Activated CD8-positive, alpha-beta T cell treated with anti-CD3 and anti-CD28 coated beads for 36 hours (primary cell): Measurements from ENCODE around the gene IKZF3. TPM values are rescaled to one million over a fixed set of nuclear protein-coding genes. Genes with fewer than 3 reads are reported as not detected.
"Not testable (repeated sequence)": the region's sequence is repeated elsewhere in the genome, so short reads cannot be mapped to it uniquely, and the experiment has no call there.

Source experiments
- ATAC-seq: fragments of 200-7000 bp; cut with Tn5 transposase; one replicate; pipeline ENCODE4 v1.10.0; 2021; ENCODE audit warnings: mild to moderate bottlenecking, moderate library complexity
- CTCF ChIA-PET: fragments of 350-600 bp; sonication (Branson Sonifier 250); formaldehyde crosslinking; loops from one replicate; lab custom pipeline; 2021; ENCODE audit warnings: antibody characterized with exemption; lab: Charles Lee
- POLR2A ChIA-PET: fragments of 350-600 bp; sonication (Branson Sonifier 250); formaldehyde crosslinking; loops from one replicate; lab custom pipeline; 2021; ENCODE audit warnings: antibody characterized with exemption; lab: Charles Lee
- DNase-seq: peaks from one replicate; pipeline ENCODE4 v3.0.0-alpha.2; 2020
- H3K27ac Mint-ChIP-seq: one replicate; pipeline ENCODE4 v1.8.0; 2021; ENCODE audit warnings: mild to moderate bottlenecking, mixed read lengths
- H3K27me3 Mint-ChIP-seq: one replicate; pipeline ENCODE4 v1.8.0; 2021; ENCODE audit warnings: mixed read lengths
- H3K36me3 Mint-ChIP-seq: one replicate; pipeline ENCODE4 v1.8.0; 2021; ENCODE audit warnings: low read depth, mixed read lengths
- H3K4me1 Mint-ChIP-seq: one replicate; pipeline ENCODE4 v1.8.0; 2021; ENCODE audit warnings: low read depth, mixed read lengths
- H3K4me3 Mint-ChIP-seq: one replicate; pipeline ENCODE4 v1.8.0; 2021; ENCODE audit warnings: mild to moderate bottlenecking, moderate library complexity, mixed read lengths
- H3K9me3 Mint-ChIP-seq: one replicate; pipeline ENCODE4 v1.8.0; 2021; ENCODE audit warnings: mixed read lengths
- intact Hi-C: fragments of 100-400 bp; cut with micrococcal nuclease; formaldehyde crosslinking; loops from one replicate; pipeline ENCODE4 v1.10.0; 2022
- total RNA-seq, 2 experiments: library from RNA; stranded (reverse); gene quantifications; one replicate each; pipeline ENCODE4 v1.2.3, GENCODE V29; 2021
- TF ChIP-seq, protein P1 (sequence below): fragments of 200-600 bp; IDR thresholded peaks from one replicate; pipeline ENCODE4 v1.8.0; 2022; ENCODE audit warnings: antibody characterized with exemption, mild to moderate bottlenecking

The IKZF3 gene
- total RNA-seq, 2 experiments from 2014 or later: 52.1 to 52.2 TPM

DNA sequence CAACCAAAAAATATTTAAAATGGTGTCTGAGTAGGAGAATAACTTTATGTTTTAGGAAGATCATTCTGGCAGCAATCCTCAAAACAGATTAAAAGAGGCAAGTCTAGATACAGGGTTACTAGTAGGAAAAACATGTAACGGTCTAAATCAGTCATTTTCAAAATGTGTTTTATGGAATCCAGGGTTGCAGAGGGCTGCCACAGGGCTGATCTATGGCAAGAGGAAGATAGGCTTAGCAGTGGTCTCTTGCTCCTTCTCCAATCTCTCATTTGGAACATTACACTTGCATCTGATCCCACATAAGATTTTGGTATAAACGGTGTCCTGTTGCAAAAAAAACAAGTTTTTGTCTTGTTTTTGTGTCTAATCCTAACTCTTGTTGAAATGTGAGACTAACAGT is 9.2 kb downstream of the IKZF3 start:
- POLR2A ChIA-PET: no interaction called here
- Mint-ChIP-seq H3K4me1 (peaks cover 58% of the 10 kb centered on the region), H3K9me3 (peaks cover 3% of the 10 kb centered on the region), H3K27me3 (no peaks in the 10 kb centered on the region), H3K4me3 (no peak overlapping the region), H3K36me3 (peaks cover 37% of the 10 kb centered on the region), H3K27ac (peak overlapping the region; percentile 69)
- TF ChIP-seq, protein P1, sequence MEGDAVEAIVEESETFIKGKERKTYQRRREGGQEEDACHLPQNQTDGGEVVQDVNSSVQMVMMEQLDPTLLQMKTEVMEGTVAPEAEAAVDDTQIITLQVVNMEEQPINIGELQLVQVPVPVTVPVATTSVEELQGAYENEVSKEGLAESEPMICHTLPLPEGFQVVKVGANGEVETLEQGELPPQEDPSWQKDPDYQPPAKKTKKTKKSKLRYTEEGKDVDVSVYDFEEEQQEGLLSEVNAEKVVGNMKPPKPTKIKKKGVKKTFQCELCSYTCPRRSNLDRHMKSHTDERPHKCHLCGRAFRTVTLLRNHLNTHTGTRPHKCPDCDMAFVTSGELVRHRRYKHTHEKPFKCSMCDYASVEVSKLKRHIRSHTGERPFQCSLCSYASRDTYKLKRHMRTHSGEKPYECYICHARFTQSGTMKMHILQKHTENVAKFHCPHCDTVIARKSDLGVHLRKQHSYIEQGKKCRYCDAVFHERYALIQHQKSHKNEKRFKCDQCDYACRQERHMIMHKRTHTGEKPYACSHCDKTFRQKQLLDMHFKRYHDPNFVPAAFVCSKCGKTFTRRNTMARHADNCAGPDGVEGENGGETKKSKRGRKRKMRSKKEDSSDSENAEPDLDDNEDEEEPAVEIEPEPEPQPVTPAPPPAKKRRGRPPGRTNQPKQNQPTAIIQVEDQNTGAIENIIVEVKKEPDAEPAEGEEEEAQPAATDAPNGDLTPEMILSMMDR: no peak
- CTCF ChIA-PET: interaction anchor here (1.1 kb wide), 1 partner anchor 60 kb away, joined by 3 read pairs; no protein-coding TSS in a partner anchor
- DNase-seq: no peak
- intact Hi-C loops: no loop called here
- ATAC-seq: no peak

DNA sequence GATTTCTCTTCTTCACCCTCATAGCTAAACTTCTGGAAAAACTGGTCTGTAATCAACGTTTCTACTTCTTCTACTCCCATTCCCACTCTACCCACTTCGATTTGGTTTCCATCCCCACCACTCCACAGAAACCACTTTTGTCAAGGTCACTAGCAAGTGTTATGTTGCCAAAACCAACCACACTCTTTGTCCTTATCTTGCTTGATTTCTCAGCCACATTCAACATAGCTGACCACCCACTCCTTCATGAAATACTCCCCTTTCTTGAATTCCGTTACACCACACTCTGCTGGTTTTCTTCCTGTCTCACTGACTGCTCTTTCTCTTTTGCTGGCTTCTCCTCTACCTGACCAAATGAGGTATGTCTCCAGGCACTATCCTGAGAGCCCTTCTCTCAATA is 11.9 kb downstream of the IKZF3 start:
- ChIA-PET POLR2A (interaction anchor here (0.8 to 3.0 kb wide), 5 partner anchors 9 to 97 kb away, joined by 3 to 19 read pairs (median 5); no protein-coding TSS in a partner anchor), CTCF (interaction anchor here (1.2 to 1.6 kb wide), 2 partner anchors 8 to 18 kb away, joined by 3 read pairs; no protein-coding TSS in a partner anchor)
- TF ChIP-seq, protein P1: no peak
- DNase-seq (no peak), ATAC-seq (peak; percentile 66)
- peak overlapping the region; percentile 83 for H3K27ac Mint-ChIP-seq
- intact Hi-C loops: no loop called here
- peaks cover 35% of the 10 kb centered on the region for H3K36me3 Mint-ChIP-seq
- H3K27me3 Mint-ChIP-seq: no peaks in the 10 kb centered on the region
- H3K4me3 Mint-ChIP-seq: peak overlapping the region; percentile 41
- H3K9me3 Mint-ChIP-seq: no peaks in the 10 kb centered on the region
- peaks cover 56% of the 10 kb centered on the region for H3K4me1 Mint-ChIP-seq

DNA sequence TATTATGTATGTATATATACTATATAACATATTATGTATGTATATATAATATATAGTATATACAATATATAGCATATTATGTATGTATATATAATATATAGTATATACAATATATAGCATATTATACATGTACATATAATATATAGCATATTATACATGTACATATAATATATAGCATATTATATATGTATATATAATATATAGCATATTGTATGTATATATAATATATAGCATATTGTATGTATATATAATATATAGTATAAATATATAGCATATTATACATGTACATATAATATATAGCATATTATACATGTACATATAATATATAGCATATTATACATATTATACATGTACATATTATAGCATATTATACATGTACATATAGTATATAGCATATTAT is 13.9 kb downstream of the IKZF3 start:
- peaks cover 61% of the 10 kb centered on the region for H3K4me1 Mint-ChIP-seq
- ATAC-seq, CTCF ChIA-PET, H3K9me3 Mint-ChIP-seq, H3K4me3 Mint-ChIP-seq, DNase-seq, intact Hi-C loops, H3K27ac Mint-ChIP-seq, POLR2A ChIA-PET, H3K27me3 Mint-ChIP-seq: not testable (repeated sequence)
- peaks cover 34% of the 10 kb centered on the region for H3K36me3 Mint-ChIP-seq

DNA sequence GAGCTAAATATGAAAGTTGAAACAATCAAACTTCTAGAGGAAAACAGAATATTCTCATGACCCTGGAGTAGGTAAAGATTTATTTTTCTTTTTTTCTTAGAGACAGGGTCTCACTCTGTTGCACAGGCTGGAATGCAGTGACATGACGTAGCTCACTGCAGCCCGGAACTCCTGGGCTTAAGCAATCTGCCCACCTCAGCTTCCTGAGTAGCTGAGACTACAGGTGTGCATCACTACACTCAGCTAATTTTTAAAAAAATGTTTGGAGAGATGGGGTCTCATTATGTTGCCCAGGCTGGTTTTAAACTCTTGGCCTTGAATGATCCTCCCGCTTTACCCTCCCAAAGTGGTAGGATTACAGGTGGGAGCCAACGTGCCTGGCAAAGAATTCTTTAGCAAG is 15.5 kb downstream of the IKZF3 start:
- intact Hi-C loops: no loop called here
- TF ChIP-seq, protein P1: no peak
- H3K4me3 Mint-ChIP-seq: no peak overlapping the region
- no peaks in the 10 kb centered on the region for H3K9me3 Mint-ChIP-seq
- peaks cover 64% of the 10 kb centered on the region for H3K4me1 Mint-ChIP-seq
- DNase-seq (no peak), ATAC-seq (peak; percentile 29)
- H3K27ac Mint-ChIP-seq: peak overlapping the region; percentile 75
- peaks cover 26% of the 10 kb centered on the region for H3K36me3 Mint-ChIP-seq
- POLR2A ChIA-PET: interaction anchor here (0.8 to 1.1 kb wide), 2 partner anchors 12 to 116 kb away, joined by 3 to 4 read pairs; no protein-coding TSS in a partner anchor
- H3K27me3 Mint-ChIP-seq: no peaks in the 10 kb centered on the region
- CTCF ChIA-PET: interaction anchor here (0.6 to 1.1 kb wide), 2 partner anchors 13 to 227 kb away, joined by 3 read pairs; no protein-coding TSS in a partner anchor

DNA sequence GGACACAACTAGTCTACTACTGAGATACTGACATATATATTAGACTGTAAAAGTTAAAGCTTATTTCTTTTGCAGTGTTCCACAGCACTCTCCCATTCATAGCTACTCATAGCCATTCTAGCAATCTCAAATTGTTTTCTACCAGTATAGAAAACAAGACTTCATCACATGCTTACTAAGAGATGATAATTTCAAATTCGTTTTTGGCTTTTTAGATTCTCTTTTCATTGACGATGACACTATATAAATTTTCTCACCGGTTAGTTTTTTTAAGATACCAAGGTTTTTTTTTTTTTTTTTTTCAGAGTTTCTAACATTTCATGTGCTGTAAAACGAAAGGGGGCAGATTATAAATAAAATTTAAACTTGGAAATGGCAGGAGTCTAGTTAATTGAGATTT is 17.9 kb downstream of the IKZF3 start:
- peak overlapping the region; percentile 17 for H3K27ac Mint-ChIP-seq
- ChIA-PET CTCF (interaction anchor here (1.0 to 1.9 kb wide), 7 partner anchors 11 to 224 kb away, joined by 3 to 5 read pairs (median 3); partner anchors contain the start of genes IKZF3 and PSMD3), POLR2A (interaction anchor here (0.9 to 1.5 kb wide), 5 partner anchors 10 to 91 kb away, joined by 3 to 5 read pairs (median 4); no protein-coding TSS in a partner anchor)
- ATAC-seq (no peak), DNase-seq (no peak)
- TF ChIP-seq, protein P1: no peak
- H3K4me1 Mint-ChIP-seq: peaks cover 65% of the 10 kb centered on the region
- no peaks in the 10 kb centered on the region for H3K9me3 Mint-ChIP-seq
- H3K4me3 Mint-ChIP-seq: no peak overlapping the region
- H3K27me3 Mint-ChIP-seq: no peaks in the 10 kb centered on the region
- H3K36me3 Mint-ChIP-seq: peaks cover 33% of the 10 kb centered on the region
- intact Hi-C loops: no loop called here
